Transverse colon (tissue), 4 donors: ENCODE data around the gene HELZ2. TPM values are rescaled to one million over a fixed set of nuclear protein-coding genes. Genes with fewer than 3 reads are reported as not detected.

Experiments used
- DNase-seq: peaks from one replicate; pipeline ENCODE4 v3.0.0-alpha.2; 2019
- H3K27ac ChIP-seq, 4 donors: fragments of 200-600 bp; sonication (generic); 2 replicates each; pipeline ENCODE4 v1.5.1; 2016 to 2018; ENCODE audit warnings: inconsistent platforms in 4 of 4
- H3K27me3 ChIP-seq: fragments of 200-600 bp; sonication (generic); 2 replicates; pipeline ENCODE4 v1.5.1; 2017; ENCODE audit warnings: inconsistent platforms
- H3K36me3 ChIP-seq, 4 donors: fragments of 200-600 bp; sonication (generic); 2 replicates each; pipeline ENCODE4 v1.5.1; 2017 to 2019; ENCODE audit warnings: inconsistent platforms in 4 of 4
- H3K4me1 ChIP-seq, 4 donors: fragments of 200-600 bp; sonication (generic); 2 replicates each; pipeline ENCODE4 v1.5.1; 2017 to 2020; ENCODE audit warnings: inconsistent platforms in 4 of 4
- H3K4me3 ChIP-seq, 4 donors: fragments of 200-600 bp; sonication (generic); 1 replicate in 1 of 4; 2 replicates in 3 of 4; pipeline versions ENCODE4 v1.5.1 to v1.6.1; 2017 to 2019; ENCODE audit warnings: inconsistent platforms in 4 of 4
- H3K9me3 ChIP-seq, 2 donors: fragments of 200-600 bp; sonication (generic); 2 replicates each; pipeline ENCODE4 v1.5.1; 2017 to 2019; ENCODE audit warnings: inconsistent platforms in 2 of 2
- CTCF ChIP-seq, 5 experiments: fragments of 200-600 bp in 3 of 5; fragments of 450-650 bp in 2 of 5; sonication (generic) in 3 of 5; IDR thresholded peaks; 1 replicate in 2 of 5; 2 replicates in 3 of 5; pipeline ENCODE4 v1.5.1; 2016 to 2017; ENCODE audit warnings: antibody characterized with exemption in 5 of 5, inconsistent platforms in 3 of 5, mild to moderate bottlenecking in 2 of 5, moderate library complexity in 1 of 5
- EP300 ChIP-seq: sonication (generic); formaldehyde crosslinking; IDR thresholded peaks from one replicate; pipeline ENCODE4 v1.6.1; 2017; ENCODE audit warnings: antibody characterized with exemption, low read depth
- POLR2A ChIP-seq: fragments of 450-650 bp; IDR thresholded peaks from one replicate; pipeline ENCODE4 v1.6.1; 2016; ENCODE audit warnings: antibody characterized with exemption, mild to moderate bottlenecking, moderate library complexity
- POLR2AphosphoS5 ChIP-seq, 3 donors: sonication (generic); formaldehyde crosslinking; IDR thresholded peaks; one replicate each; pipeline ENCODE4 v1.6.1; 2016; ENCODE audit warnings: antibody characterized with exemption in 3 of 3
- WGBS, 2 donors: methylation state at CpG; one replicate each; pipeline ENCODE4 v1.1.5; 2018; ENCODE audit warnings: low coverage in 1 of 2; 5-methylcytosine and 5-hydroxymethylcytosine counted together
- in situ Hi-C, 4 donors: fragments of 200-750 bp; cut with MboI; loops; one replicate each; pipeline versions ENCODE4 v1.15.0 to v1.15.1; 2017; ENCODE audit warnings: low sequenced_read_pairs in 3 of 4, low pct_ligation_motif_present in 1 of 4, low pct_unique_long_range_greater_than_20kb in 1 of 4
- intact Hi-C: fragments of 100-400 bp; cut with DNase I; formaldehyde crosslinking; loops from one replicate; pipeline ENCODE4 v1.15.1; 2023; ENCODE audit warnings: low total_unique reads
- total RNA-seq, 4 donors: library from RNA; depleted of rRNA; stranded (reverse); fragments of >200 nt; gene quantifications; one replicate each; pipeline ENCODE4 v1.1.0, GENCODE V29; 2016

Gene HELZ2
- total RNA-seq, 4 donors from 2014 or later, result 32.9 to 49.4 (median 38.8) TPM

- Histone ChIP-seq H3K4me3 (no peak overlapping the region), H3K27me3 (peaks cover 2% of the 10 kb centered on the region), H3K4me1 (peaks cover 2 to 30% (median 6%) of the 10 kb centered on the region in 4 donors), H3K9me3 (no peaks in the 10 kb centered on the region), H3K36me3 (no peaks in the 10 kb centered on the region), H3K27ac (no peak overlapping the region)
- 79% methylated on average over 24 of the region's 27 CpGs; no CpG with 5 or more reads in 1 of the 2 donors for WGBS, 2 donors
- DNase-seq, result no peak
- TF ChIP-seq POLR2AphosphoS5 (IDR thresholded peaks at IDR 0.05) (no peak), EP300 (no peak), POLR2A (no peak), CTCF (IDR thresholded peaks at IDR 0.05) (no peak)
- in situ Hi-C loops, result loop anchor here in 1 of 4 donors (25.0 kb wide), 1 partner anchor 108 kb away; the partner anchor contains the start of gene GMEB2
- intact Hi-C loops, result no loop called here
Measured at GRCh38 chr20:63529180-63529860, 44.7 kb downstream of the HELZ2 start.

- no peak for DNase-seq
- in situ Hi-C loops, result loop anchor here in 1 of 4 donors (25.0 kb wide), 1 partner anchor 110 kb away; the partner anchor contains the start of gene GMEB2
- Histone ChIP-seq H3K4me3 (no peak overlapping the region), H3K27me3 (no peaks in the 10 kb centered on the region), H3K36me3 (no peaks in the 10 kb centered on the region), H3K27ac (no peak overlapping the region), H3K9me3 (no peaks in the 10 kb centered on the region), H3K4me1 (peaks cover 5 to 24% (median 10%) of the 10 kb centered on the region in 4 donors)
- intact Hi-C loops, result no loop called here
- TF ChIP-seq CTCF (IDR thresholded peaks at IDR 0.05), result no peak
- TF ChIP-seq POLR2A, result no peak
- no peak for TF ChIP-seq EP300
- TF ChIP-seq POLR2AphosphoS5 (IDR thresholded peaks at IDR 0.05), result no peak
- 73 to 85% methylated on average over 6 to 9 of the region's 9 CpGs for WGBS, 2 donors
Measured at GRCh38 chr20:63527184-63527583, 46.9 kb downstream of the HELZ2 start.

GRCh38 chr20:63525971-63526370, 48.1 kb downstream of the HELZ2 start:
- peaks cover 9 to 28% (median 20%) of the 10 kb centered on the region in 4 donors for H3K4me1 ChIP-seq
- WGBS, 2 donors, result 16 to 17% methylated on average over 2 of the region's 2 CpGs
- intact Hi-C loops, result no loop called here
- no peak overlapping the region for H3K4me3 ChIP-seq
- TF ChIP-seq POLR2A, result peak; percentile 28
- peak in 2 of 3 donors; percentile 34 to 57 for TF ChIP-seq POLR2AphosphoS5 (IDR thresholded peaks at IDR 0.05)
- TF ChIP-seq CTCF (IDR thresholded peaks at IDR 0.05), result no peak
- peak overlapping the region in 2 of 4 donors; percentile 17 to 50 for H3K27ac ChIP-seq
- peak; percentile 44 for DNase-seq
- in situ Hi-C loops, result loop anchor here in 1 of 4 donors (25.0 kb wide), 1 partner anchor 111 kb away; the partner anchor contains the start of gene GMEB2
- H3K27me3 ChIP-seq, result no peaks in the 10 kb centered on the region
- H3K9me3 ChIP-seq, result no peaks in the 10 kb centered on the region
- H3K36me3 ChIP-seq, result no peaks in the 10 kb centered on the region

- peak in 1 of 3 donors; percentile 4 for TF ChIP-seq POLR2AphosphoS5 (IDR thresholded peaks at IDR 0.05)
- no peak for TF ChIP-seq EP300
- Histone ChIP-seq H3K27ac (peak overlapping the region in 1 of 4 donors; percentile 50), H3K27me3 (no peaks in the 10 kb centered on the region), H3K4me1 (peaks cover 9 to 24% (median 19%) of the 10 kb centered on the region in 4 donors), H3K36me3 (no peaks in the 10 kb centered on the region), H3K9me3 (no peaks in the 10 kb centered on the region), H3K4me3 (no peak overlapping the region)
- intact Hi-C loops, result no loop called here
- DNase-seq, result no peak
- in situ Hi-C loops, result loop anchor here in 1 of 4 donors (25.0 kb wide), 1 partner anchor 112 kb away; the partner anchor contains the start of gene GMEB2
- WGBS, 2 donors, result 60 to 62% methylated on average over 1 to 3 of the region's 3 CpGs
Measured at GRCh38 chr20:63525185-63525584, 48.9 kb downstream of the HELZ2 start.

Other genes with a start within 250 kb of the HELZ2 start
- gene CHRNA4, start 212.9 kb downstream of the HELZ2 start, total RNA-seq, result under 1 TPM in 1 of 4 donors, not detected in 3; 0.20 TPM
- under 1 TPM in 3 of 4 donors, not detected in 1; 0.32 to 0.41 (median 0.37) TPM for gene KCNQ2, start 101.6 kb downstream of the HELZ2 start, total RNA-seq
- gene EEF1A2, start 75.2 kb downstream of the HELZ2 start, total RNA-seq, result 1 to 10 TPM in 3 of 4 donors, under 1 TPM in 1; 0.75 to 5.0 (median 3.3) TPM
- 100 to 1,000 TPM; 320 to 695 (median 517) TPM for gene PPDPF, start 53.5 kb downstream of the HELZ2 start, total RNA-seq
- gene PTK6, start 36.9 kb downstream of the HELZ2 start, total RNA-seq, result 100 to 1,000 TPM in 2 of 4 donors, 10 to 100 TPM in 2; 90.5 to 147 (median 103) TPM
- gene SRMS, start 26.5 kb downstream of the HELZ2 start, total RNA-seq, result under 1 TPM in 1 of 4 donors, not detected in 3; 0.79 TPM
- gene FNDC11, start 20.1 kb downstream of the HELZ2 start, total RNA-seq, result not detected
- gene GMEB2, start 52.9 kb upstream of the HELZ2 start, total RNA-seq, result 10 to 100 TPM in 3 of 4 donors, 1 to 10 TPM in 1; 9.0 to 20.3 (median 13.5) TPM
- 1 to 10 TPM in 3 of 4 donors, under 1 TPM in 1; 0.75 to 7.1 (median 4.4) TPM for gene STMN3, start 79.2 kb upstream of the HELZ2 start, total RNA-seq
- 10 to 100 TPM; 18.8 to 84.9 (median 24.1) TPM for gene RTEL1, start 84.1 kb upstream of the HELZ2 start, total RNA-seq
- 10 to 100 TPM in 3 of 4 donors, 1 to 10 TPM in 1; 4.2 to 34.4 (median 13.6) TPM for gene TNFRSF6B, start 122.4 kb upstream of the HELZ2 start, total RNA-seq
- 10 to 100 TPM; 46.2 to 75.4 (median 56.2) TPM for gene ARFRP1, start 133.7 kb upstream of the HELZ2 start, total RNA-seq
- gene ZGPAT, start 133.8 kb upstream of the HELZ2 start, total RNA-seq, result 100 to 1,000 TPM in 2 of 4 donors, 10 to 100 TPM in 2; 29.1 to 346 (median 76.5) TPM
- 10 to 100 TPM; 24.4 to 91.1 (median 44.0) TPM for gene LIME1, start 162.4 kb upstream of the HELZ2 start, total RNA-seq
- gene SLC2A4RG, start 165.5 kb upstream of the HELZ2 start, total RNA-seq, result 10 to 100 TPM; 26.3 to 50.2 (median 47.7) TPM